HTERT RPE-1 (cell line): ENCODE data around the gene CLTB.

Experiments
- in situ Hi-C: fragments of 300-500 bp; cut with MboI; formaldehyde crosslinking; loops from 4 replicates; pipeline ENCODE4 v1.14.3; 2020; ENCODE audit warnings: low sequenced_read_pairs

CLTB gene

GRCh38 chr5:176355400-176356178 is 60.8 kb downstream of the CLTB start:
- in situ Hi-C loops = no loop called here

- in situ Hi-C loops = no loop called here
These were observed 62.8 kb downstream of the CLTB start for GRCh38 chr5:176353533-176353932.

GRCh38 chr5:176352116-176352878 is 64.0 kb downstream of the CLTB start:
- in situ Hi-C loops = no loop called here

- in situ Hi-C loops = no loop called here
These were observed 65.9 kb downstream of the CLTB start for GRCh38 chr5:176350416-176350815.

GRCh38 chr5:176342766-176343458 is 73.4 kb downstream of the CLTB start:
- in situ Hi-C loops = no loop called here
